Head of caudate nucleus (tissue), 42 donors: Measurements from ENCODE around the gene PRKAR1B.
"Not testable (repeated sequence)": the region's sequence is repeated elsewhere in the genome, so short reads cannot be mapped to it uniquely, and the experiment has no call there.

Experiments
- DNase-seq, 42 donors: peaks; one replicate each; pipeline versions ENCODE4 v3.0.0 to v3.0.0-alpha.2; 2020 to 2021; ENCODE audit warnings: mixed read lengths in 7 of 42
- intact Hi-C: fragments of 100-400 bp; cut with DNase I; formaldehyde crosslinking; loops from one replicate; pipeline ENCODE4 v1.15.0; 2022

PRKAR1B gene

DNA sequence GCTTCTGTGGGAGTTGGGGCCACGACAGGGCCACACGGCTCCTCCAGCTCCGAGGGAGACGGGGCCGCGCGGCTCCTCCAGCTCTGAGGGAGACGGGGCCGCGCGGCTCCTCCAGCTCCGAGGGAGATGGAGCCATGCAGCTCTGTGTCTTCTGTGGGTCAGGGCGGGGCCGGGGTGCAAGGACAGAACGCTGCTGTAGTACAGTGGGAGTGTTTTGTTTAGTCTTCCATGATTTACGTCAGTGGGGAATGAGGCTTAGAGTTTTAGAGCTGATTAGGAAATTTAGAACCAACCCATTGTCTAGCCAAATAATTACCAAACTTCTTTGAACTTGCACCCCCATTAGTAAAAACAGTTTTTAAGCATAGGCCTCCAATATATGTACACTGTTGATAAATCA, 32.9 kb upstream of the PRKAR1B start:
- intact Hi-C loops = no loop called here
- no peak for DNase-seq

DNA sequence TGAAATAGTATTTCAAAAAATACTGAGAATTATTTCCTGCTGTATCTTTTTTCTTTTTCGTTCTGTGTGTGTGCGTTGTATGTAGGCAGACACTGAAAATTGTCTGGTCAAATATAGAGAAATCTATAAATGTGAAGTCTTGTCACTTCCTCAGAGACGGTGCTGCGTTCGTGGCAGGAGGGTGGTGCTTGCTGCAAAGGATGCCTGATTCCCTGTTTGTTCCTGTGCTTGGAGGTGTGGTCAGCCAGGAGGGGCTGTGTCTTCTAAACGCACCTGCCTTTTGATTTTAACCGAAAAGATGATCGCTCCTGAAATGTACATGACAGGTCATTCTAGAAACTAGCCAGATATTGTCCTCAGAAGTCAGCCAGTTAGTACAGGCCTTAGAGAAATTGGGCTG, 32.5 kb upstream of the PRKAR1B start:
- intact Hi-C loops = no loop called here
- DNase-seq = no peak

DNA sequence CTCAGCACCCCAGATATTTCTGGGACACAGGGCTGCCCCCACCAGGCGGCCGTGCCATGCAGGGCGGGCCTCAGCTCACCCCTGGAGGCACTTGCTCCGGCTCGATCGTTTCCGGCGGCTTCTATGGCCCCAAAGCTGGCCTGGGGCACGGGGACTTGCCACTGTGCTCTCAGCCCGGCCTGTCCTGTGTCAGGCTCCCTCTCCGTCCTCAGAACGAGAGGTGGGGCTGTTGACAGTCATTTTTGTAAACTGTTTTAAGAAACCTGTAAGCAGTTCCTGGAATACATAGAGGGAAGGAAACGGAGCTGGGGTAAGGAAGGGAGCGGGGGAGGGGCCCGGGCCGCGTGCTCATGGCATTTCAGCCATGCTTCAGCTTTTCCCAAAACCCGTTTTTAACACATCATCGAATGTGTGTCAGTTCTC, 30.7 kb upstream of the PRKAR1B start:
- intact Hi-C loops = no loop called here
- no peak for DNase-seq

DNA sequence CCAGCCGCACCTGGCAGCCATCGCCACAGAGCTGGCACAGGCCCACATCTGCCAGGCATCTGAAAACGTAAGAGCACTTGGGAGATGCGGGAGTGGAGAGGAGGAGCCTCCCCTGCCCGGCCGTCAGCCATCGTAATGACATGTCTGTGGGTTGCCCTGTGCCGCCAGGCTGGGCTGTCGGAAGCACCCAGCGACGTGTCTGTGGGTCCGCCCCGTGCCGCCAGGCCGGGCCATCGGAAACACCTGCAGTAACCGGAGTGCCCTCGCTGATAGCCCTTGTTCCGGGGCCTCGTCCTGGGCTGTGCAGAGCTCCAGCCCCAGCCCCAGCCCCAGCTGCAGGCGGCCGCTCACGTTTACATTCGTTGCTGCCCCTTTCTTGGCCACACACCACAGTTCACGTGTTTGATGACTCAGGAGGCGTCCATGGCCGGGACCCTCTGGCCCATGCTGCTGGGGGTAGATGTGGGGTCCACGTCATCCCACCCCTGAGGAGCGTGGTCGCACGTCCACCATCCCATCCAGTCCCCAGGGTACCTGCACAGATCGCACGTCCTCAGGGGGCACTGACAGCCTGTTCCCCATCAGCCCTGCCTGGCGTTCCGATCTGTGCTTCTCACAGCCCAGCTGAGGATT, 30.0 kb upstream of the PRKAR1B start:
- DNase-seq = no peak
- intact Hi-C loops = no loop called here

DNA sequence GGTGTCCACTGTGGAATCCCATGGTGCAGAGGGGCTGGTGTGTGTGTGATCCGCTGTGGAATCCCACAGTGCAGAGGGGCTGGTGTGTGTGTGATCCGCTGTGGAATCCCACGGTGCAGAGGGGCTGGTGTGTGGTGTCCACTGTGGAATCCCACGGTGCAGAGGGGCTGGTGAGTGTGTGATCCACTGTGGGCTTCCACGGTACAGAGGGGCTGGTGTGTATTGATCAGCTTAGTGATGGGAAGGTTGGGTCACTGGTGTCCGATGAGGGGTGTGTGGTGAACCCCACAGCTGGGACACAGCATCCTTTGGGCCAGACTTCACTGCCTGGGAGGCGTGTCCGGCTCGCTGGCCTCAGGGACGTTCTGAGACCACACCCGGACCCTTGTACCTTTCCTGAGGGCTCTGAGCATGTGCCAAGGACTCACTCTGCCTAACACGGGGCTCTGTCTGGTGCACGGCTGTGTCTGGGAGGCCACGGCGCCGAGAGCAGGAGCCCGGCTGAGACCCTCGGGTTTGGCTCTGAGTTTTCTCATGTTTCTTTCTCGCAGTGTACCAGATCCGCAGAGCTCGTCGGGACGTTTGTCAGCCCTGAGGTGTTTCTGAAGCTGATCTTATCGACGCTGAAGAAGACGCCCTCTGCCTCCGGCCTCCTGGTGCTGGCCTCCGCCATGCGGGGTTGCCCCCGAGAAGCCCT, 29.3 kb upstream of the PRKAR1B start:
- intact Hi-C loops = no loop called here
- DNase-seq = no peak

DNA sequence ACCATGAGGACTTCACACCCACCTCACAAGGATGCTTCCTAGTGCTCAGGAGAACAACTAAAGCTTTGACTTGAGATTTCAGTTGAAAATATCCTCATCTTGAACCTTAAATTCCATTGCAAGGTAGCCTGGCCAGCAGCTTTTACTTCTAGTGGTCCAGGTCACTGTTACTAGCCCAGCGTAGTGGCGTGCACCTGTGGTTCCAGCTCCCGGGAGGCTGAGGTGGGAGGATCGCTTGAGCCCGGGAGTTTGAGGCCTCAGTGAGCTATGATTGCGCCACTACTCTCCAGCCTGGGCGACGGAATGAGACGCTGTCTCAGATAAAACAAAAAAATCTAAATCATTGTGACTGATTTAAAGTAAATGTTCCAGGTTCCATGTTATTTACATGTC, 28.3 kb upstream of the PRKAR1B start:
- intact Hi-C loops = no loop called here
- no peak for DNase-seq

DNA sequence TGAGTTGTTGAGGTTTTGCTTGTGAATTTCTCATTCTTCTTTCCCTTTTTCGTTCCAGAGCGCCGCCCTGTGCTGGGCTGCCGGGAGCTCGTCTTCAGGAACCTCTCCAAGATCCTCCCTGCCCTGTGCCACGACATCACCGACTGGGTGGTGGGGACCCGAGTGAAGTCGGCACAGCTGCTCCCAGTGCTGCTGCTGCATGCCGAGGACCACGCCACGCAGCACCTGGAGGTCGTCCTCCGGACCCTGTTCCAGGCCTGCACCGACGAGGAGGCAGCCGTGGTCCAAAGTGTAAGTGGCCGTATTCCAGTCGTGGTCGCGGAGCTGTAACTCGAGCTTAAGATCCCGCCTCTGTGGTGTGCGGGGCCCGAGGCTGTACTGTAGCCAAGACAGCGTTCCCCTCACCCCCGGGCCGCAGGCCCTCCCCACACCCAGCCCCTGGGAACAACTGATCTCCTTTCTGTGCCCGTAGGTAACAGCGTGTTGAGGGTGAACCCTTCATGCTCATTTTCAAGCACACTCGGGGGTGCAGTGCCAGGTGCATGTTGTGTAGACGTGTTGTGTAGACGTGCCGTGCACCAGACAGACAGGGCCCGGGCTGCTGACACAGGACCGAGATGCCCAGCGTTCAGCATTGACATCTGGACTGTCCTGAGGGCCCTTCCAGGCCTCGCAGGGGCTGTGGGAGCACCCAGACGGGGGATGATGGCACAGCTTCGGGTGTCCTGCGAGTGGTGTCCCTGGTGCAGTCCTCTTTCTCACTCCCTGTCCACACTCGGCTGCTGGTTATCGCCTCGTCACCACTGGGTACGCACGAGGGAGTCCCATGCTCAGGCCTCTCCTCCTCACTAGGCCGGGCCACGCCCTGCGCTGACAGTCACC, 27.7 kb upstream of the PRKAR1B start:
- intact Hi-C loops = no loop called here
- no peak for DNase-seq

DNA sequence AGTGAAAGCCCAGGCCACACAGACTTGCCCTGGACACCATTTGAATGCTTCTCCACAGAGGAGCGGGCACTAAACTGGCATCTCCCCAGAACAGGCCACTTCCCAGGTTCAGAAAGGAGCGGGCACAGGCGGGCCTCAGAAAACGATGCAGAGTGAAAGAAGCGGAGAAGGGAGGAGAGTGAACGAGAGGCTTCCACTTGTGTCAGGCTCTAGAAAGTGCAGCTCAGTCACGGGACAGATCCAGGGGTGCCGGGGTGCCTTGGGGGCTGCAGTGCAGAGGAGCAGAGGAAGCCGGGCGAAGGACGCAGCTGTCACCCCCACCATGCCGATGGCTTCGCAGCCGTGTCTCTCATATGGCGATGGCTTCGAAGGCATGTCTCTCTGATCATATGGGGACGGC, 26.1 kb upstream of the PRKAR1B start:
- no peak for DNase-seq
- intact Hi-C loops = loop anchor here (2.0 kb wide), 1 partner anchor 16 kb away; no protein-coding TSS in a partner anchor

DNA sequence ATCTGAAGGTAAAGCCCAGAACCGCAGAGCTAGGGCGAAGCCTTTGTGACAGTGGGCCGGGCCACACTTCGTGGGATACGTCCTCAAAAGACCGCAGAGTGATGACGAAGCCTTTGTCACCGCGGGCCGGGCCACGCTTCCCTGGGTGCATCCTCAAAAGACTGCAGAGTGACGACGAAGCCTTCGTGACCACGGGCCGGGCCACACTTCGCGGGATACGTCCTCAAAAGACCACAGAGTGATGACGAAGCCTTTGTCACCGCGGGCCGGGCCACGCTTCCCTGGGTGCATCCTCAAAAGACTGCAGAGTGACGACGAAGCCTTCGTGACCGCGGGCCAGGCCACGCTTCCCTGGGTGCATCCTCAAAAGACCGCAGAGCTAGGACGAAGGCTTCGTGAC, 25.2 kb upstream of the PRKAR1B start:
- not testable (repeated sequence) for DNase-seq
- intact Hi-C loops = loop anchor here (2.0 kb wide), 1 partner anchor 15 kb away; no protein-coding TSS in a partner anchor

DNA sequence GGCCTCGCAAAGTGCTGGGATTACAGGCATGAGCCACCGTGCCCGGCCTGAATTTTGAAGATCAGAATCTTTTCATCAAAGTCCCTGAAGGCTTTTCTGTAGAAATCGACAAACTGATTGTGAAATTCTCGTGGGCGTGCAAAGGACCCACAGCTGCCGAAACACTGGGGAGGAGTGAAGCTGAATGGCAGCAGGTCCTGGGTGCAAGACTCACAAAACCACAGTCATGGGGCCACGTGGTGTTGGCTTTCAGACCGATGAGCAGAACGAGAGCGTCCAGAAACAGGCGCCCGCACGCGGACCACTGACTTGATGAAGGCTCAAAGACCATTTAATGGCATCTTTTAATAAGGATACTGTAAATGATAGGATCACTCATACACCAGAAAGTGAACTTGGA, 24.7 kb upstream of the PRKAR1B start:
- intact Hi-C loops = loop anchor here (2.0 kb wide), 1 partner anchor 15 kb away; no protein-coding TSS in a partner anchor
- no peak for DNase-seq

DNA sequence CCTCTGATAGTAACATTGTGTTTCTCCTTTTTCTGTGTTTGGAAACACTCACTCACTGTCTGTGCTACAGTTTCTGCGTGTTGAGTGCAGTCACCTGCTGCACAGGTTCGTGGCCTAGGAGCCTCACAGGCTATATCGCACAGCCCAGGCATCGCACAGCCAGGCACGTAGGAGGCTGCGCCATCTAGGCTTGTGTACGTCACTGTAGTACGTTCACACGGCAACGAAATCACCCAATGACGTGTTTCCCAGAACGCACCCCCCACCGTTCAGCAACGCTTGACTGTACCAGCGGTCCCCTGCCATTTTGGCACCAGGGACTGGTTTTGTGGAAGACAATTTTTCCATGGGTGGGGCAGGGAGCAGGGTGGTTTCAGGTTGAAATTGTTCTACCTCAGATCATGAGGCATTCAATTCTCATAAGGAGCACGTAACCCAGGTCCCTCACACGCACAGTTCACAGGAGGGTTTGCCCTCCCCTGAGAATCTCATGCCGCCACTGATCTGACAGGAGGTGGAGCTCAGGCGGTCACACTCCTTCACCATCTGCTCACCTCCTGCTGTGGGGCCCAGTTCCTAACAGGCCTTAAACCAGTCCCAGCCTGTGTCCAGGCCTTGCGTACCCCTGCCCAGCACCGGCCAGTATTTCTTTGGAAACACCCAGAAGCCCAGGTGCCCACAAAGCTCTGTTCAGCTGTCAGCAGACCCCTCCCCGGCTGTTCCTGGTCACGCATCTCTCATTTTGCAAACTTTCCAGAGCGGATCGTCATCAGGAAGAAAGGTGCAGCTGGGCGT, 23.2 kb upstream of the PRKAR1B start:
- DNase-seq = no peak
- intact Hi-C loops = no loop called here

DNA sequence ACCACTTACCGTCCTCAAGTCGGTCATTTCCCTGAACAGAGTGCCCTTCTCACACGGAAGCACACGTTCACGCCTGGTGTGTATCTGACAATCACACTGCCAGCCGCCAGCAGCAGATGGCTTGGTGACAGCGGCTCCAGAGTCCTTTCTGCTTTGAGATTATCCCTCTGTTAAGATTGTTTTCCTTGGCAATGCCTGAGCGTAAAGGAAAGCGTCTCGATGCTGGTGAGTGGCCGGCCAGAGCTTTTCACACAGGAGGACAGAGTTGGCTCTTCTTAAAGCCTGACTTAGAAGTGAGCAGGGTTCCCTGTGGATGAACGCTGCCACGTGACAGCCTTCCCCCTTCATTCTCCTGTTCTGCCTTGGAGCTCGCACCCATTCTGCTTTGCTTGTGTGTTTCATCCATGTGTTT, 22.1 kb upstream of the PRKAR1B start:
- no peak for DNase-seq
- intact Hi-C loops = no loop called here

DNA sequence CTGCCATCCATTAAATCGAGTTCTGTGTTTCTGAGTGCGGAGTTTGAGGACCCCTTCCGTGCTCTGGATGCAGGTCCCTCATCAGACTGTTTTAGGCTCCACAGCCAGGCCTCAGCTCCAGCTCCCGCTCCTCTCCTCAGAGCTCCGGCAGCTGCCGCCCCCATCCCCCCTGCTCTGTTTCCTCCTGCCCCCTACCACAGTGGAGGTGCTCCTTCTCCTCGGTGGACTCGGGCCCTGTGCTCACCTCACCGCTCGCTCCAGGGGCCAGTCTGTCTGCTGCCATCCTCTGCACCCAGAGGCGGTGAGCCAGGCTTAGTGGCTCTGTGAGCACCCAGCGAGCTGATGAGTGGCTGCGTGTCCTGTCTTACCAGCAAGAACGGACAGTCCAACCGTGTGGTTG, 21.4 kb upstream of the PRKAR1B start:
- intact Hi-C loops = no loop called here
- no peak for DNase-seq

DNA sequence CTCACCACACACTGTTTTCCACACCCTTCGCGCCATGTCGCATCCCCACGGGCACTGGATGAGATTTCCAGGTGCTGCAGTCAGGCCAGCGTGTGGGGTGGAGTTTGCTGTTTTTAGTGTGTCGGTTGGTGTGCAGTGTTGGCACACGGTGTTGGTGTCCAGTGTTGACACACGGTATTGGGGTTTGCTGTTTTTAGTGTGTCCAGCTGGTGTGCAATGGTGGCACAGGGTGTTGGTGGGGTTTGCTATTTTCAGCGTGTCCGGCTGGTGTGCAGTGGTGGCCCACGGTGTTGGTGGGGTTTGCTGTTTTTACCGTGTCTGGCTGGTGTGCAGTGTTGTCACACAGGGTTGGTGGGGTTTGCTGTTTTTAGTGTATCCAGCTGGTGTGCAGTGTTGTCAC, 20.1 kb upstream of the PRKAR1B start:
- intact Hi-C loops = no loop called here
- no peak for DNase-seq

DNA sequence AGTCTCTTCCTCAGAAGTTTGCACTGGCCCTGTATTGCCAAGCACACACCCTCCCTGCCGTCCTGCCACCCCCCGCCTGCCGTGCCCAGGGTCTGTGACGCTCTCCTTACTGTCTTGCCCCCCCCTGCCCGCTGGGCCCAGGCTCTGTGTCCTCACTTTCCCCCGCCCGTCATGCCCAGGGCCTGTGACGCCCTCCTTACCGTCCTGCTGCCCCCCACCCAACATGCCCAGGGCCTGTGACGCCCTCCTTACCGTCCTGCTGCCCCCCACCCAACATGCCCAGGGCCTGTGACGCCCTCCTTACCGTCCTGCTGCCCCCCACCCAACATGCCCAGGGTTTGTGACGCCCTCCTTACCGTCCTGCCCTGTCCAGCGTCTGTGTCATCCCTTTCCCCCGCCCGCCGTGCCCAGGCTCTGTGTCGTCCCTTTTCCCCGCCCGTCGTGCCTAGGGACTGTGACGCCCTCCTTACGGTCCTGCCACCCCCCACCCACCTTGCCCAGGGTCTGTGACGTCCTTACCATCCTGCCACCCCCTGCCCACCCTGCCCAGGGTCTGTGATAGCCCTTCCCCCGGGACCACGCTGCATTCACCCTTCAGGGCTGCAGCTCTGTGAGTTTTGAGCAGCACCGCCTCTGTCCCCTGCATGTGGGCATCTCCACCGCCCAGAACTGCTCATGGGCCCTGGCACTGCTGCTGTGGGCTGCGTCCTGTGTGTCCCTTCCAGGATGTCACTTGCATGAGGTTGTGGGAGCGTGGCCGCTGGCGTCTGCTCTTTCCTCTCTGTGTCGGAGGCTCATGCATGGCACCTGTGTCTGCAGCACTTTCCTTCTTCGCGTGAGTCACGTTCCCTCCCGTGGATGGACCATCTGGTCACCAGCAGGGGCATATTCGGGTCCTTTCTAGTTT, 19.3 kb upstream of the PRKAR1B start:
- intact Hi-C loops = no loop called here
- DNase-seq = peak in 1 of 42 donors; percentile 11

DNA sequence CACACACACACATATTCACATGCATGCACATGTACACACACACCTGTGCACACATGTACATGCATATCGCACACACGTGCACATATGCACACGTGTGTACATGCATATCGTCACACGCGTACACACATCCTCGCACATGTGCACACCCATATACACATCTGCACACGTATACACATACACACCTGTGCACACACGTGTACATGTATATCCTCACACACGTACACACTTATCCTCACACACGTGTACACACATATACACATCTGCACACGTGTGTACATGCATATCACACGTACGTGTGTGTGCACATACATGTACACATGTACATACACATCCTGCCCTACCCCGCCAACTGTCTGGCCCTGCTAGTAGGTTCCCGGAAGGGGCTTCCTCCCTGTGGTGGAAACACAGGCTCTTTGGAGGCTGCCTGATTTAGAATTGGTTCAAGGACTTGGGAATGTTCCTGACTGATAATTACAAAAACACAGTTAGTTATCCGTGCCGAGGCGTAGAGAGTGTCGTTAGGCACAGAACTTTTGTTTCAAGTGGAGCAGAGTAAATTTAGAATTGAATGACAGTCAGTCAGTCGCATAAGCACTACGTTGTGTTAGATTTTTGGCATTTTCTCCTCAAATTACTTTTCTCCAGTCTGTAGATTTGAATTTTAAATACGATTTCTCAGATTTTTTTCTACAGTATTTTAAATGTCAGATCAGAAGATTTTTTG, 18.5 kb upstream of the PRKAR1B start:
- DNase-seq = peak in 1 of 42 donors; percentile 21
- intact Hi-C loops = no loop called here

DNA sequence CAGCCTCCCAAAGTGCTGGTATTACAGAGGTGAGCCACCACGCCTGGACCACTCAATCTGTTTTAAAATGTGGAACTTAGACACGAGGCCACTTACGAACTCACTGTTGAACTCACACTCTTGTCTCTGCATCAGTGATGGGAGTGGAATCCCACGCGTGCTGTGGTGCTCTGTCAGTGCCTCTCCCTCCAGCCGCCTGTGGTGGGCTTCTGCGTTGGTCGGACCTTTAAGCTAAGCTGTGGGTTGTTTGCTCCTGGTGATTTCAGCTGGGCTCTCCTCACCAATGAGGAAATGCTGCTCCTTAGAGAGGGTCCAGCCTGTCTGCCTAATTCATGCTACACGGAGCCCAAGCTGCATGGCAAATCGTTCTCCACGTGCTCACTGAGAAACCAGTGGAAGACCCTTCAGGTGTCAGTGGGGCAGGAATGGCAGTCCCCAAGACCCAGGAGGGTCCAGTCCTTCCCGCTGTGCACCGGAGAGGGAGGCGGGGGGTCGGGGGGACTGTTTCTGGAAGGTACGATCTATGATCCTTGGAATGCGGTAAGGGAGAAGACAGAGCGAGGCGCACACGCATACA, 17.9 kb upstream of the PRKAR1B start:
- peak in 1 of 42 donors; percentile 18 for DNase-seq
- intact Hi-C loops = no loop called here
